ENCODE results near the gene RORB.

RORB gene

DNA sequence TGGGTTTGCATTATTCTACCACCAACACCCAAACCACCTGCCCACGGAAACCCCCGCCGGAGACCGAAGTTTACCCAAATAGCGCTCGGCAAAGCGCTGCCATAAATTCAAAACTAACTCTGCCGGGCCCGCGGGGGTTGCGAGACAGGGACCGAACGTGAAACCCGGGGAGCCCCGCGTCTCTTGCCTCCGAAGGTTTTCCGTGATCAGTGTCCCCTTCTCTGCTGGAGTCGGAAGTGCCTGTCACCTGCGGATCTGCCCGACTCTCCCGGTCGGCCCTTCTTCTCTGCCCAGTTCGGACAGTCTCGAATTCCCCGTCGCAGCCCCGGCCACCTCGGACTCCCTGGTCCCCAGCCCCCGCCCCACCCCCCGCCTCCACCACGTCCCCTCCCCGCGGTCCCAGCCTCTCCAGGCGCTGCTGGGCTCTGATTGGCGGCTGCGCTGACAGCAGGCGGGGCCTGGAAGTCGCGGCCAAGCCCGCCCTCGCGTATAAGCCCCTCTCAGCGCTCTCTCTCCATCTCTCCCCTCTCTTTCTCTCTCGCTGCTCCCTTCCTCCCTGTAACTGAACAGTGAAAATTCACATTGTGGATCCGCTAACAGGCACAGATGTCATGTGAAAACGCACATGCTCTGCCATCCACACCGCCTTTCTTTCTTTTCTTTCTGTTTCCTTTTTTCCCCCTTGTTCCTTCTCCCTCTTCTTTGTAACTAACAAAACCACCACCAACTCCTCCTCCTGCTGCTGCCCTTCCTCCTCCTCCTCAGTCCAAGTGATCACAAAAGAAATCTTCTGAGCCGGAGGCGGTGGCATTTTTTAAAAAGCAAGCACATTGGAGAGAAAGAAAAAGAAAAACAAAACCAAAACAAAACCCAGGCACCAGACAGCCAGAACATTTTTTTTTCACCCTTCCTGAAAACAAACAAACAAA is at the start of gene RORB:
RORB (plus strand) TSS at position 517 of the 929 bp plus-strand sequence. CDS start 642 bp downstream, outside the sequence.
- no peak for DNase-seq (ENCODE audit: low spot score)
- Histone ChIP-seq H3K4me3 (peak within 1 kb of the TSS; percentile 64), H3K27ac (no peak within 1 kb of the TSS)
- TF ChIP-seq, protein P1, sequence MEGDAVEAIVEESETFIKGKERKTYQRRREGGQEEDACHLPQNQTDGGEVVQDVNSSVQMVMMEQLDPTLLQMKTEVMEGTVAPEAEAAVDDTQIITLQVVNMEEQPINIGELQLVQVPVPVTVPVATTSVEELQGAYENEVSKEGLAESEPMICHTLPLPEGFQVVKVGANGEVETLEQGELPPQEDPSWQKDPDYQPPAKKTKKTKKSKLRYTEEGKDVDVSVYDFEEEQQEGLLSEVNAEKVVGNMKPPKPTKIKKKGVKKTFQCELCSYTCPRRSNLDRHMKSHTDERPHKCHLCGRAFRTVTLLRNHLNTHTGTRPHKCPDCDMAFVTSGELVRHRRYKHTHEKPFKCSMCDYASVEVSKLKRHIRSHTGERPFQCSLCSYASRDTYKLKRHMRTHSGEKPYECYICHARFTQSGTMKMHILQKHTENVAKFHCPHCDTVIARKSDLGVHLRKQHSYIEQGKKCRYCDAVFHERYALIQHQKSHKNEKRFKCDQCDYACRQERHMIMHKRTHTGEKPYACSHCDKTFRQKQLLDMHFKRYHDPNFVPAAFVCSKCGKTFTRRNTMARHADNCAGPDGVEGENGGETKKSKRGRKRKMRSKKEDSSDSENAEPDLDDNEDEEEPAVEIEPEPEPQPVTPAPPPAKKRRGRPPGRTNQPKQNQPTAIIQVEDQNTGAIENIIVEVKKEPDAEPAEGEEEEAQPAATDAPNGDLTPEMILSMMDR (IDR thresholded peaks at IDR 0.05), result no peak

DNA sequence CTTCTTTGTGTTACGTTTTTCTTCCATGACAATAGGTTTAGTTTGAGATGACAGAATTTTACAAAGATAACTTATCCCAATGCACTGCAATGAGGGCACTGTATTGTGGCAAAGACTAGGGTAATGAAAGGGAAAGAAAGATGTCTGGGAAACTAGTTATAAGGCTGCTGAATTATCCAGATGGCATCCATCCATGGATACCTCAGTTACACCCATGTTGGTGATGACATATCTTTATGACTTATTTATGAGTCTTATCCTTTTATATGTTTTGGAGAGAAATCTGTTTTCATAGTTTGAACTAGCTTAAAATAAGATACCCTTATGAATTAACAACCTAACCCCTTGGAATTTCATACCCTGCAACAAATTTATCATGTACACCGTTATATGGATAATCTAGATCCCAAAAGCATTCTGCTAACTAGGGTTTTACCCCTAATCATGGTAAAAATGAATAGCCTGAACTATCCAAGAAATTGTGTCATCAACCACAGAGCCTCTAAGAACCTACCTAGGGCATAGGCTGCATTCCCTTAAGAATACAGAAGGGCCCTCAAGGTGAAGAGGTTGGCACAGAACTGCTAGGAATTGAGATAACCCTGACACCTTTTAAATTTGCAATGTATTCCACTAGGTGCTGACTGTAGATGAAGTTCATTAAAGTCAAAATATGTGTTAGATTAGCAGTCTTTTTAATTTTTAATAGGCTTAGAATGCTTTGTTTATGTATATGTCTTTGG is 49.5 kb upstream of the RORB start:
- TF ChIP-seq, protein P1 (IDR thresholded peaks at IDR 0.05), result no peak
- DNase-seq (ENCODE audit: low spot score), result no peak
- Histone ChIP-seq H3K4me3 (no peak overlapping the region), H3K27ac (no peak overlapping the region)

DNA sequence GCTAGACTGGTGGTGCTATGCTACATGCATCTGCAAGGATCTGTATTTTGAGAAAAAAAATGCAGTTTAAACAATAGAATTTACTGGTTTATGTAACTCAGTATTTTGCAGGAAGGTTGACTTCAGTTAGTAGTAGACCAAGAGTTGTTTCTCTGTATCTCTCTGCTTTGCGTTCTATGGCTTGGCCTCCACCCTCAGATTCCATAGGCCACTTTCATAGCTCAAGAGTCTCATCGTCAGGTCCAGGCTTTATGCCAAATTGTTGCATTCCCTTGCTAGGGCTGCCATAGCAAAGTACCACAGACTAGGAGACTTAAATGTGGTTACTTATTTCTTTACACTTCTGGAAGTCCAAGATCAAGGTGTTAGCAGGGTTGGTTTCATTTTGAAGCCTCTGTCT is 48.1 kb upstream of the RORB start:
- Histone ChIP-seq H3K27ac (no peak overlapping the region), H3K4me3 (no peak overlapping the region)
- TF ChIP-seq, protein P1 (IDR thresholded peaks at IDR 0.05), result no peak
- no peak for DNase-seq (ENCODE audit: low spot score)

DNA sequence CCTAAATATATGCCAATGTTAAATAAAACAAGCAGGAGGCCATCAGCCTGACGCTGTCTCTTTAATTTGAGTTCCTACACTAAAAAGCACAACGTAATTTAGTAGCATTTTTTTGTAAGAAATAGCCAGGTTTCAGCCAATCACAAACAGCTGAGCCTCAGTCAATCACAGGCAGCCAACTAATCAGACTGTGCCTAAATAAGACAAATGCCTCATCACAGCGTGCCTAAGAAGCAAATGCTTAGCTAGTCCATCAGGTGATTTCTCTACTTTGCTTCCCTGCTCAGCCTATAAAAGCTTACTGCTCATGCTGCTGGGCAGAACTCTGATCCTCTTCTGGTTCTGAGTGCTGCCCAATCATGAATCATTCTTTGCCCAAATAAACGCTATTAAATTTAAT is 38.3 kb upstream of the RORB start:
- H3K4me3 ChIP-seq, result no peak overlapping the region
- H3K27ac ChIP-seq, result no peak overlapping the region
- TF ChIP-seq, protein P1 (IDR thresholded peaks at IDR 0.05), result no peak
- no peak for DNase-seq (ENCODE audit: low spot score)

DNA sequence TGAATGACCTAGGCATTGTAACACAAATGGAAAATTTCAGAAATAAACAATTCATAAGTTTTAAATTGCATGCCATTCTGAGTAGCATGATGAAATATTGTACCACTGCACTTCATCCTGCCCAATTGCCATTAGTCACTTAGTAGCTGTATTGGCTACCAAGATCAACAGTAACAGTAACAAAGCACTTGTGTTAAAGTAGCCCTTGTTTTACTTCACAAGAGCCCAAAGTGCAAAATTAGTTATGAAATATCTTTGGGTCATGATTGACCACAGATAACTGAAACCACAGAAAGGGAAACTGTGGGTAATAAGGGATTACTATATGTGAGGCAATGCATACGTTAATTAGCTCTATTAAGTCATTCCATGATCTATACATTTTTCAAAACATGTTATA is 33.3 kb upstream of the RORB start:
- TF ChIP-seq, protein P1 (IDR thresholded peaks at IDR 0.05), result no peak
- Histone ChIP-seq H3K4me3 (no peak overlapping the region), H3K27ac (no peak overlapping the region)
- DNase-seq (ENCODE audit: low spot score), result no peak

DNA sequence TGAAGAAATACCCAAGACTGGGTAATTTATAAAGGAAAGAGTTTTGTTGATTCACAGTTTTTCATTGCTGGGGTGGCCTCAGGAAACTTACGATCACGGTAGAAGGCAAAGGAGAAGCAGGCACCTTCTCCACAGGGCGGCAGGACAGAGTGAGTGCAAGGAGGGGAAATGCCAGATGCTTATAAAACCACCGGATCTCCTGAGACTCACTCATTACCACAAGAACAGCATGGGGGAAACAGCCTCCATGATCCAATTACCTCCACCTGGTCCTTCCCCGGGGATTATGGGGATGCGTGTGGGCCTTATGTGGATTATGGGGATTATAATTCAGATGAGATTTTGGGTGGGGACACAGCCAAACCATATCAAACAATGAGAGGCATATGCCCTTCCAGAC is 18.5 kb upstream of the RORB start:
- H3K4me3 ChIP-seq, result no peak overlapping the region
- TF ChIP-seq, protein P1 (IDR thresholded peaks at IDR 0.05), result no peak
- H3K27ac ChIP-seq, result no peak overlapping the region
- DNase-seq (ENCODE audit: low spot score), result no peak

Data from coronary artery (tissue), 2 donors.